Stimulated activated CD8-positive, alpha-beta memory T cell treated with anti-CD3 and anti-CD28 coated beads, Interleukin-12 subunit alpha, Interleukin-12 subunit beta, amount 100 ng/mL, for 1 hour (primary cell): ENCODE measurements around the gene HOXB8.

Experiments
- DNase-seq: peaks from one replicate; pipeline ENCODE4 v3.0.0-alpha.2; 2020; ENCODE audit warnings: low read depth

The HOXB8 gene

DNA sequence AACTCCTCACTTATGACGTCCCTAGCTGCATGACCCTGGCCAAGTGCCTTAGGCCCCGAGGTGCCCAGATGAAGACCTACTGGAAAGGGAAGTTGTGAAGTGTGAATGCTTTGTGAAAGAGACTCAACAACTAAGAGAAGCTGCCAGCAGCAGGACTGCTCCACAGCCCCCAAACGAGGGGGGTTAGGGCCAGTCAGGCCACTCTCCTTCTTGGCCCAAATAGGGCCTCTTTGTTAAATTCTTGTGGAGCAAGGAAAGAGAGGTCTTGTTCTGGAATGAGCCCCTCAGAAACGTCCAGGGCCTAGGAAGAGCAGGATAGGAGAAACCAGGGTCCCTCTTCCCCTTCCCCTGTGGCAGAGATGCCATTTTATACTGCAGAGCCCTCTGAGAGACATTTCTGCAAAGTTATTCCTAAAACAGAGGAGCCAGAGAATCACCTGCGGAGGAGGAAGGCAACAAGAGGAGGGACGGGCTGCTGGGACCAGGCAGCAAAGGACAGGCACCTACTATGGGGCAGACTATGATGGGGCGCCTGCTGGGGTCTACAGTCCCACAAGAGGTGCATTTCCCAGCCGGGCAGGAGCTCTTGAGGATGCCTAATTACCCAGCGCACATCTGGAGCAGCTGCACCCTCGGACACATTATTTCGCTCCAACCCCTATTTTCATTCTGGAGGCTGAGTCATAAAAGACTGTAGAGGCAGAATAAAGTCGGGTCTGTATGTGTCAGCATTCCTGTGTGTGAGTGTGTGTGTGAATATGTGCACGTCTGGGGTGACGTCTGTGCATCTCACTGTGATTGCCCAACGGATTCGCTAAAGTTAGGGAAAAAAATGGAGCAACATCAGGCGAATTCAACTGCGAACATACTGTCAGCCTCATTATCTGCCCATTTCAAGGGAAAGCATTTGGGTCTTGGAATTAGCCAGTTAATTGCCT lies 22.5 kb upstream of the HOXB8 start:
- DNase-seq, result no peak

DNA sequence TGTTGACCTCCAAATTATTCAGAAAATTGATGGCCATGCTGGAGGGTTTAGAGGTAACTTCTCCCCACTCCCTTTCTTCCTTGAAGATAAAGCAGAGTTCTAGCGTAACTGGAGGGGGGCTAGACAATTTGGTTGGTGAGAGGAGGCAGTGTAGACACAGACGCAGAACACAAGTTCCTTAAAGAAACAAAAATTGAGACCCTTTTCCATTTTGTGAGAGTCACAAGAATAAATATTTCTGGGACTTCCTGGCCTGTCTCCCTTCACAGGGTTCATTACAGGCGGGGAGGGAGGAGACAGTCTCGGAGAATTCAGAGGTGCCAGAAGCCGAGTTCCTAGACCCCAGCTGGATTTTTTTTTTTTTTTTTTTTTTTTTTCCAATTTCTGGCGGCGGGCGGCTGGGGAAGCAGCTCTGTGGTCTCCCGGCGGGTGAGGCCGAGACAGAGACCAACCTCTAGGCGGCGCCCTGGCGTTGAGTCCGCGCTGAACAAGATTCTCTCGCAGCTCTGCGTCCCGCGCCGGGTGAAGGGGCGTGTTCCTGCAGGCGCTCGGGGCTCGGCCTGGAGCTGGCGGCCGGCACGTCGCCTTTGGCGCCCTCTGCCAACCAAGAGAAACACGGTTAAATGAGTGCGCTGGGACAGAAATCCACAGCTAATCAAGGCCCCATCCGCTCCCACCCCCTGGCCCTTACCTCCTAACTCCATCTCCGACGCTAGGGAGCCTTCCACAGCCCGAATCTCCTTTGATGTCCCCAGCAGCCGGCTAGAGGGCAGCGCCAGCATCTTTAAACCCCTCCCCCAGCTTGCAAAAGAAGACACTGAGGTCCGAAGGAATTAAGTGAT lies 21.3 kb upstream of the HOXB8 start:
- no peak for DNase-seq

DNA sequence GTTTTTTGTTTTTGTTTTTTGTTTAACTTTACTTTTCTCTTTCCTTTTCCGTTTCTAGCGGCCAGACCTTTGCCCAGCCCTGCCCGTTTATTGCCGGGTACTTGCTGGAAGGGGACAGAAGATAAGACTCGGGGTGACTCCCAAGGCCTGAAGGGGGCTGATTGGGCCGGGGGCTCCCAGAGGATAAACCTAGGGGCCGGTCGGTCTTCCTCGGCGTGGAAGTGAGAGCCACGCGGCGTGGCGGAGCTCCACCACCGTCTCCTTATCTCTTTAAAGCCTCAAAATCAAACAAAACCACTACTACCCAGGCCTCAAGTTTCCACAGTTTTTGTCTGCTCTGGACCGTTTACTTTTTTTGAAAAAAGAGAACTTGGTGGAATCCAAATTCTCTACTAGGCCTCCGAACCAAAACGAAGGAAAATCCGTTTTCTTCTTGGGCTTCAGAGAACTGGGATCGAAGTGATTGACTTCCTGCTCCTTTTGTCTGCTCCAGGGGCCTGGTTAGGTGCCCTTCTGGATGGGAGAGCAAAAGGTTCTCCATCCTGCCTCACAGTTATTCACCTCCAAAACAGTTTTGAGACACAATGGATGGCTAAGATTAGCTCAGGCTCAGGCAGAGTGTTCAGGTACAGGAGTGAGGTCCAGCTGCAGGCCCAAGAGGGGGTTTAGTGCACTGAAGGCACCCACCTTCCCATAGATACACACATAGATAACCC lies 19.6 kb upstream of the HOXB8 start:
- DNase-seq, result no peak

DNA sequence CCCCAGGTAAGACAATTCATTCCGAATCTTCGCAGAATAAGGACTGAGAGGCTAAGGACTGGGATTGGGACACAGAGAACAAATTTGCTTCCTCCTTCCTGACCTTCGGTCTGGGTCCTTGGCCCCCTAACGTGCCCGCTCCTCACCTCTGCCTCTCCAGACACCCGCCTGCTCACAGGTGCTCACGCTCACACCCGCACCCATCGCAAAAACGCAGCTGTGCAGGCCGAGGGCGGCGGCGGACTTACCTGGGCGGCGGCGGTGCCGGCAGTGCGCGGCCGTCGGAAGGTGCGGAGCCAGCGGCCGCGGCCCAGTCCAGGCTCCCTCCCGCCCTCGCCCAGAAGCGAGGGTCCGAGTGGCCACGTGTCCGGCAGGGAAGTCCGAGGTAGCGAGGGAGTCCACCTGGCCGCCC lies 18.2 kb upstream of the HOXB8 start:
- no peak for DNase-seq

DNA sequence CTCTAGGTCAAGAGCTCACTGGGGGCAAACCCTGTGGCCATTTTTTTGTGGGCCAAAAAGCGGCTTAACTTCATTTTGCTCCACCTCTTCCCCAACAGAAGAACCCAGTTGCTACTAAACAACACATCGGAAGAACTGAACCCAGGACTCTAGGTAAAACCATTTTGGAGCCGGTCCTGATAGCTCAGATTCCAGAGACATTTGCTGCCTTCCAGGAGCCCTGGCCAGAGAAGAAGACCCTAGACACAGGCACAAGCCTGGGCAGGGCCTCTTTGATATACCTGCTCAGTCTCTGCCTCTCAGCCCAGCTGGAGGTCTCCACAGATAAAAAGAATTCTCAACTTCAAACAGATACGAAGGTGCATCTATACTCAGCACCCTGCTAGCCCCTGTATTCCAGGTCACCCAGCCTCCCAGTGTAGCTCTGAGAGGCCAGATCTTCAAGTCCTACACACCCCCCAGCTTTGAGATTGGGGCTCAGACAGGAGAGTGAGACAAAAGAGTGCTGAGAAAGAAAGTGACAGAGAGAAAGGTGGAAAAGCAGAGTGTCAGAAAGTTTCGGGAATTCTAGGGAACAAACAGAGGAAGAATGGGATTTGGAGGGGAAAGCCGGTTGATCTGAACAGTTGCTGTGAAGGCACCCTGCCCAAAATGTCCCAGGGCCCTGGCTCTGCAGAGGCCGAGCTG lies 17.6 kb upstream of the HOXB8 start:
- no peak for DNase-seq

DNA sequence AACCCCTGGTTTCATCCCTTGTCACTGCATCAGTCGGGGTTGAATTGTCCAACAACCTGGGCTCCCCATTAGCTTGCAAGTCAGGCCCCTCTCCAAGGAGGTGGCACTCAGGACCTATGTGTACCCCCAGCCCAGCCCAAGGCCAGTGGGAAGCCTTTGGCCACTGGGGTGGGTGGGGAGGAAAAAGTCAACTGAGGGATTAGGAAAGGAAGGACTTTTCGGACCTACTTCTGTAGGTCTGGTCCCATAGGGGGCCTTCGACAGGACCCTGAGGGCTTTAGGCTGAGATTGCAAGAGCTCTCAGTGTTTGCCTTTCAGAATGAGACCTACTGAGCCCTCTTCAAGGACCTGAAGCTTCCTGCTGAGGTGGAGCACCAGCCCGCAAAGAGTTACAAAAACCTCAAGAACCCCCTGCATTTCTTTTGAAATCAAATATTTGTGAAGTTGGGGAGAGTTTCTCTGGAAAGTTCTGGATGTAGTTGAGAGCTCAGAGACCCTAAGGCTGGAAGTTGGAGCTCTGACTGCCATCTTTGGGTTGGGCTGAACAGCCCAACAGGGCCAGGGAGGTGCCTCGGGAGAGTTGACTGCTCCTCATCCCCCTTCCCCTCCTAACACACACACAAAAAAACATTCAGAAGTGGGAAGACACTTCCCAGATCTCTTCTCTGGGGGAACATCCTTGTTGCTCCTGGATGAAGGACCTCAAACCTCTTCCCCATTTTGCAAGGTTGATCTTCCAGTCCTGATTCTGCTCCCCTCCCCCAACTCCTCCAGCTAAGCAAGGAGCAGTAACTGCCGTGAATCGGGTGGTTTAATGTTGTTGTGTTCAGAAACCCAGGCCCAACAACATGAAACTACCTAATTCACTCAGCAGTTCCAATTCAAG lies 16.8 kb upstream of the HOXB8 start:
- DNase-seq, result no peak

DNA sequence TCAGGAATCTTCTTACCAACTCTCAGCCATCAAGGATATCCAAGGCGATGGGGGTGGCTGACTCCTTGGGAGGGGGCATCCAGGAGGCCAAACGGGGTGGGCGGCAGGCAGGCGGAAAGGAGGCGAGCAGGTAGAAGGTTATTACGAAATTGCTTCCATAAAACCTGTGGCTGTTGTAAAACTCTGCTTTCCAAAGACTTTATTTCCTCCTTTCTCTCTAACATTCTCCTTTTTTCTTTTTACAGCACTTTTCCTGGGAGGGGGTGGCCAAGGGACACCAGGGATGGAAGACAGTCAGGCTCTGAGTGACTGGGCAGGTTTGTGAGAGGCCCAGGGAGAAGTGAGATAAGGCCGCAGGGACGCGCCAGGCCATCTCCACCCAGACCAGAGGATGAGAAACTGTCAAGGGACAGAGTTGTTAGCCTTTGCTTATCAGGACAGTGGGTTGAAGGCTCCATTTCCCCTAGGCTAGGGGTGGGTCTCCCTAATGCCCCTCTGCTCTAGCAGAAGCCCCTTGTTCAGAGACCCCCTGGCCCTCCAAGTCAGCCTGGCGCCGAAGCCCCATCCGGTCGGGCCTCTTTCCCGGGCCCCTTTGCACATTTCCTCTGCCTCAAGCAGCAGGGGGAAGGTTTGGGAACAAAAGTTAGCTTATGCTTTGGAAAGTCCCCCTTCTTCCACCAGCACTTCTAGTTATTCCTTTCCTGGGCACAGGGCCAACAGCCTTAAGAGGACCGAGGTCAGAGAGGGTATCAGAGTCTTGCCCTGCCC lies 16.0 kb upstream of the HOXB8 start:
- no peak for DNase-seq

DNA sequence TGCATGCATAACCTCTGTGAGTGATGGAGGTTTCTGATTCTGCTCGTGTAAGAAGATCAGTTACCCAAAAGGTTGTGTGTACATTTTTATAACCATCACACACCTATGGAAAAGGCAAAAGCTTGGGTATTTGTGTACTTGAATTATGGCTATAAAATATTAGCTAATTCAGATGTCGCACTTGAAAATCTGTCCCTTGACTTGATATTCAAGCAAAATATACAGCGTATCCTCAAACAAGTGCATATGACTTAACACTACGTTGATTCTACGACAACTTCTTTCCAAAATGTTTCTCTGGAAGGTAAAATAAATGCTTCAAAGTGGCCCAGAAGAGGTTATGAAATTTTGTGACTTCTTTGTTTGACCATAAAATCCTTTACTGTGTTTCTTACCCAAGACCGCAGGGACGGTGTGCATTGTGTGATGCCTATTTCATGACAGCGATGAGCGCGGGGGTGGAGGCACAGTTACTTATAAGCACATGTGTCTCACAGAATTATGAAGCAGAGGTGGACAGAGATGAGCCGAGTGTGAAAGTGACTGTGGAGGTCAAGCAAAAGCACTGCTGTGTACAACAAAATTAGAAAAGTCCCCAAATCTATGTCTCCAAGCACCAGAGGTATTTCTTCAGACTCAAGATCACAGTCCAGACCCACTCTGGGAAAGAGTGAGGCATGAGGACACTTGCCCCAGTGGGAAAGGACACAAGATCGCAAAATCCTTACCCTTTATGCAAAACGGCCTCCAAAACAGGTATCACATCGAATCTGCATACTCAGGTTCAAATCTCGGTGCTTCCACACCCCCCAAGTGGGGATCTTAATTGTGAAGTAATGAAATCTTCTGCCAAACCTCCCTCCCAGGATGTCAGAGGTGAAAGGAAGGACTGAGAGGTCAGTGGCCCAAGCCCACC lies 15.2 kb upstream of the HOXB8 start:
- DNase-seq, result no peak

DNA sequence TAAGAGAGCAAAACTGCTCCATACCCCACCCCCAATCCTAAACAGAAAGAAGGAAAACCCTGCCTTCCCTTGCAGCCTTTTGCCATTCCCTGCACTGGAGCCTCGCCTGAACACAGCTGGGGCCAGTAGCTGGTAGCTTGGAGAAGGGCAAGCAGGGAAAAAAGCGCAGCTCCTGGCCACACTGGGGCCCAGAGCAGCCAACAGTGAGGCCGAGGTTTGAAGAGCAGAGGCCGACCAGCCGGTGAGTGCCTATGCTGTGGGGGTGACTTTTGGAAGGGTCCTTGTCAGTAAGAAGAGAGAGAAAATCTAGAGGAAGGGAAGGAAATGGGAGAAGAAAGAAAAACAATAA lies 14.3 kb upstream of the HOXB8 start:
- no peak for DNase-seq

DNA sequence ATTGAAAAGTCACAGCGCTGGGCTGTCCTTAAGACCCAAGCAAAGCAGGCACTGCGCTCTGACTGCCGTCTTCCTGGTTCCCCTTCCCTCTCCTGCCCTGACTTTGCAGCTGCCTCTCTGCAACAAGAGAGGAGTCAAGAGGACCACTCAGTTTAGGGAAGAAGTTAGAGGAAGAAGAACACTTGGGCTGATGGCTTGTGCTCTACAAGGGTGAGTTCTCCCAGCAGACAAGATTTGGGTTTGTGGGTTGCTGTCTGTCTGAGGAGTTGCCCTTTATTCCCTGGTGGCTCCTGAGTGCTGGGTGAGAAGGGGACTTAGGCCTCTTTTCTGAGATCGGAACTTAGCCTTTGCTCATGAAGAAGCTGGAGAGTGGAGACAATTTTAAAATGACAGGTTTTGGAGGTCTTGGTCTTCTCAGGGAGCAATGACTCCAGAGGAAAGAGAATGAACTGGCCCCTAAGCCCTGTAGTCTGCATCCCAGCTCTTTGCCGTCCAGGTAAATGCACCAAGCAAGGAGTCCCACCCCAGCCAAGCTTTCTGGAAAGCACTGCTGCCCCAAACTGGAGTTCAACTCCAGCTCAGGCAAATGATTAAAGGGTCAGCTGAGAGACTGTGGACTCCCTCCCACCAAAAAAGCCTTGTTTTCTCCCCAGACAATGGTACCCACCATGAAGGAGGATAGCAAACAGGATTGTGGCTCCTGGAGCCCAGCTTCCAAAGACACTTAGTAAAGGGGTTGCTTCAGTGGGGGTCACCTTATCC lies 13.7 kb upstream of the HOXB8 start:
- no peak for DNase-seq

DNA sequence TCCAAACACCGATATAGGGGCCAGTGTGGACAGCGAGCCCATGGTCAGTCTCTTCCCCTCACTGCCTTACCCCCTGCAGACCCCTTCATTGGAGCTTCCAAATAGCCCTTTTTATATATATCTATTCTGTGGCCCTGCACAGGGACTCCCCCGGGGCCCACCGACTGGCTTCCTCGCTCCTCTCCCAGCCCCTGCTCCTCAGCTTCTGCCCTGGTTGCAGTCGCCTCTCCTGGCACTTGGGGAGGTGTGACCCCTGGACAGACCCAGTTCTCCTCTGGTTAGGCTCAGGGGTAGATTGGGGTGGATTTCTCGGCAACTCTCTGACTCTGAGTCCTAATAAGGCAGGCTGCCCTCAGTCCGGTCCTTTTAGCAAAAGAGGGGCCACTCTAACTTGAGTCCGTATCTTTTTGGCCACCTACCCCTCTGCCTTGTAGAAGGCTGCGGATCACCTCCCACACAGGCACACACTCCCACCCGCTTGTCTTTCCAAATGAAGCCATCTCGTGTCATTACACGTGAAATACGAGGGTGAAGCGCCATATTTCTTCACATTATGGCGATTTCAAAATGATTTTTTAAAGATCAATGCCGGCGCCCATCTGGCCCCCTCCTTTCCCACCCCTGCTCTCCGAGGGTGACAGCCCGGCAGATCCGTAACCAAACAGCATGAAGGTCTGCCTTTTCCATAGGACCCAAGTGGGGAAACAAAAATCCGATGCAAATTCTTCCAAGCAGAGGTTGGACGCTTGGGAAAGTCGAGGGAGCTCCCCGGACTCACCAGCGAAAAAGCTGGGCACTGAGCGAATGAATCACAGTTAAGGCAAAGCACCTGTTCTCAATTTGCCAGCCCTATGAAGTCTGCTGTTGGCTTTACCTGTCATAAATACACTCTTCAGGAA lies 12.8 kb upstream of the HOXB8 start:
- no peak for DNase-seq

DNA sequence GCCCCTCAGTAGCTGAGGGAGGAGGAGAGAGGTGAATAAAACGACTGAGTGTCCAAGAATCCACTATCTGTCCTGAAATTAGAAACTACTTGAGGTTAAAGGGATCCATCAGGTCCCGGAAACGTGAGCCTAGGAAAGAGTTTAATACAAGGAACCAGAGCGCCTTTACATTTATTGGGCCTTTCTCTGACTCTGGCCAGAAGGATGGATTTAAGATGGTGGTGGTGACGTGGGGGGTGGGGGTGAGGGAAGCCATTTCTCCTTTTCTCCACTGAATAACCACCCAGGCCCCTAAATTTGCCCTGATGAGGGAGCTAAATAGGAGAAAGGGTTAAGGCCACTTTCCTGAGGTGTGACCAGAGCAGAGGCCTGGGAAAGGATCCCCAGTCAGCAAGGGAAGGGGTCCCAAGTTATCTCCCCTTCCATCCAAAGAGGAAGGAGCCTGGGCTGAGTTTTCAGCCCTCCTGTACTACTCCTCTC lies 12.1 kb upstream of the HOXB8 start:
- no peak for DNase-seq

DNA sequence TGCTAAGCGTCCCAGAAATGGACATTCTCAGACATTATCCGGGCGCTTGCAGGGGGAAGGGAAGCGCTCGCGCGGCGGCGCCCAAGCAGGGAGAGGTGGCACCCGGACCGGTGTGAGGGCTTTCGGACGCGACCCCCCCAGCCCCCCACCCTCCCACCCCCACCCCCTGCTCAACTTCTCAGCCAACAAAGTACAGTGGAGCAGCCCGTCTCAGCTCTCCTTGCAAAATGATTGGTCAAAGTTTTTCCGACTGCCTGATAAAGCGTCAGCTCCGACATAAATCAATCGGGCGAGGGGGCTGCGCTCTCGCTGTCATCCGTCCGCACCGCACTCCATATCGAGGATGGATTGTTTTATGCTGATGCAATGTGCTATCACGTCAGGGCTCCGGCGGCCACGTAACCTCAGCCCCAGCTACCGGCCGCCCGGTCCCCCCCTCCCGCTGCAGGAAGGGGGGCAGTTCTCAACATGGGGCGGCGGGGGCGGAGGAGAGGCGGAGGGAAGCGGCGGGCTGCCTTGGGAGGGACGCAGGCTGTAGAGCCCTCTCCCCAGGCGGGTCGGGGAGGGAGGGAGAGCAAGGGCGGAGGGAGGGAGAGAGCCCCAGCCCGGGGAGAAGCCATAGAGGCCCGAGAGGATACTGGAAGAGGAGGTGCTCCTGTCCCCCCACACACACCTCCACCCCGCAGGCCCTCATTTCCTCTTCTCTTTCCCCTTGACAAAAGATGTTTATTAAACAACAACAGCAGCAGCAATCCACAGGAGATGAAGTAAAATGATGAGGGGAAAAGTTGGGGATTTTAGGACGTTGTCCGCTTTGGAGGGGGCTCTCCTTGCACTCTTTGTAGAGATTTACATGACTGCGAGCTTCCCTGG lies 11.4 kb upstream of the HOXB8 start, which contains the start of gene HOXB9:
Gene HOXB9, minus strand, starts transcription at position 114 of the 873 bp plus-strand sequence. Its CDS starts 89 bp downstream, at position 25.
- no peak for DNase-seq

DNA sequence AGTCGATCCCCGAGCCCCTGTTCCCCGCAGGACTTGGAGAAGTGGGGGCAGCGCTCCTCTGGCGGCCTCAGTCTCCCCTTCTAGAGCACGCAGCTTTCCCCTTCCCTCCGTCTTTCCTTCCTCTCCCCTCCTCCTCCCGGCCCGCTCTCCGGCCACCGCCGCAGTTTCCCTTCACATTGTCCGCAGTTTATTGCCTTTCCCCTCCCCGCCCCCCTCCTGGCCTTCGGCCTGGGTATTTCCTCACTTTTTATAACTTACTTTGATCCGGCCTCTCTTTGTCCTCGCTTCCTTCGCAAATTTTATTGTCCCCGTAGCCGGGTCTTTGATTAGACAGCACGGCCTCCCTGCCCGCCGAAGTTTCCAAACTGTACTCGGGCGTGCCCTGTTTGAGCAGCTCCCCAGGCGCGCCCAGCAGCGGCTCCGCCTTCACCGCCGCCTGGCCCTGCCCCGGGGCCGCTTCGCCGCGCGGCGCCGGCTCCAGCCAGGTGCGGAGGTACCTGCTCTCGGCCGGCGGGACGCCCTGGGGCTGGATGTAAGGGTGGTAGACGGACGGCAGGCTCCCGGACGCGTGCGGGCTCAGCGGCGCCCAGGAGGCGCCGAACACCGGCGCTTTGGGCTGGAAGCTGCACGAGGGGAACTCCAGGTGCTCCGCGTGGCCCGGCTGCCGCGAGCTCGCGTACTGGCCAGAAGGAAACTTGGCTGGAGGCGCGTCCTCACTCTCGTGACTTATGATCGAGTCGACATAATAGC lies 10.6 kb upstream of the HOXB8 start:
- DNase-seq, result no peak
